Panc1 (cell line): ENCODE measurements around the gene ERC2. TPM values are rescaled to one million over a fixed set of nuclear protein-coding genes. Genes with fewer than 3 reads are reported as not detected.

Experiments used
- ATAC-seq: fragments of 200-7000 bp; cut with Tn5 transposase; 2 replicates; pipeline ENCODE4 v1.9.1; 2020; ENCODE audit warnings: mild to moderate bottlenecking, moderate library complexity
- BruUV-seq: library from RNA; stranded (reverse); fragments of 400-500 nt; replicated peaks from 2 replicates; lab custom pipeline; 2021; lab: Mats Ljungman, UMichigan
- CTCF ChIA-PET: fragments of 300-600 bp; sonication (Branson Sonifier 250); formaldehyde crosslinking; loops from one replicate; lab custom pipeline; 2022; ENCODE audit warnings: antibody characterized with exemption; lab: Charles Lee
- POLR2A ChIA-PET: fragments of 300-600 bp; sonication (Branson Sonifier 250); formaldehyde crosslinking; loops from one replicate; lab custom pipeline; 2022; ENCODE audit warnings: antibody characterized with exemption; lab: Charles Lee
- DNase-seq: peaks from one replicate; pipeline ENCODE4 v3.0.0-alpha.2; 2010; ENCODE audit warnings: low read depth, low spot score
- H3K27ac ChIP-seq: 2 replicates; pipeline ENCODE4 v1.5.1; 2011; ENCODE audit warnings: mild to moderate bottlenecking, low read length, inconsistent platforms
- H3K27me3 ChIP-seq: fragments of 200-500 bp; sonication (Bioruptor generic); 2 replicates; pipeline ENCODE4 v1.6.0; 2014; ENCODE audit warnings: low read length, inconsistent platforms; ENCODE audit not compliant: control insufficient read depth, insufficient read depth
- H3K36me3 ChIP-seq: fragments of 200-500 bp; sonication (Bioruptor generic); 2 replicates; pipeline ENCODE4 v1.5.1; 2014; ENCODE audit warnings: inconsistent platforms, mild to moderate bottlenecking, low read length, moderate library complexity; ENCODE audit not compliant: control insufficient read depth, insufficient read depth
- H3K4me1 ChIP-seq: 2 replicates; pipeline ENCODE4 v1.5.1; 2011; ENCODE audit warnings: inconsistent platforms, mild to moderate bottlenecking, low read length, moderate library complexity; ENCODE audit not compliant: control insufficient read depth, insufficient read depth
- H3K4me3 ChIP-seq, 2 experiments: 2 replicates each; pipeline ENCODE4 v1.5.1; 2011 to 2012; ENCODE audit warnings: low read depth in 2 of 2, low read length in 2 of 2, mild to moderate bottlenecking in 2 of 2, inconsistent platforms in 1 of 2, moderate library complexity in 1 of 2
- H3K9me3 ChIP-seq: fragments of 200-500 bp; sonication (Bioruptor generic); 2 replicates; pipeline ENCODE4 v1.5.1; 2014; ENCODE audit warnings: low read depth, mild to moderate bottlenecking, inconsistent platforms, low read length, moderate library complexity; ENCODE audit not compliant: control insufficient read depth, insufficient read depth
- CTCF ChIP-seq: fragments of 450-650 bp; IDR thresholded peaks from 2 replicates; pipeline ENCODE4 v1.5.1; 2017; ENCODE audit warnings: mild to moderate bottlenecking
- POLR2AphosphoS5 ChIP-seq: IDR thresholded peaks from 2 replicates; pipeline ENCODE4 v1.6.1; 2012; ENCODE audit warnings: mild to moderate bottlenecking, low read depth, low read length, moderate library complexity
- SIN3A ChIP-seq: IDR thresholded peaks from 2 replicates; pipeline ENCODE4 v1.6.1; 2012; ENCODE audit warnings: low read depth, mild to moderate bottlenecking, low read length, moderate library complexity, borderline replicate concordance; ENCODE audit not compliant: insufficient read depth
- TCF7L2 ChIP-seq: IDR thresholded peaks from 2 replicates; pipeline ENCODE4 v1.6.1; 2011; ENCODE audit warnings: mild to moderate bottlenecking, low read depth, low read length, inconsistent platforms
- in situ Hi-C: cut with HindIII; loops from 2 replicates; pipeline ENCODE4 v1.10.0; 2016; ENCODE audit warnings: low sequenced_read_pairs, low pct_unique_long_range_greater_than_20kb
- intact Hi-C: fragments of 100-400 bp; cut with micrococcal nuclease; formaldehyde crosslinking; loops from one replicate; pipeline ENCODE4 v1.10.0; 2022; ENCODE audit not compliant: unreplicated experiment
- total RNA-seq: library from RNA; stranded (reverse); gene quantifications from one replicate; pipeline ENCODE4 v1.2.1, GENCODE V29; 2021; ENCODE audit not compliant: unreplicated experiment
- TF ChIP-seq, protein P1 (sequence below), 2 experiments: IDR thresholded peaks; 2 replicates each; pipeline ENCODE4 v1.6.1; 2011 to 2012; ENCODE audit warnings: low read depth in 2 of 2, control low read depth in 1 of 2, low read length in 1 of 2, mild to moderate bottlenecking in 1 of 2, moderate library complexity in 1 of 2; ENCODE audit not compliant: insufficient read depth in 1 of 2

Gene ERC2
- total RNA-seq, 1 experiment from 2014 or later = 0.33 TPM

- Histone ChIP-seq H3K27ac (no peak overlapping the region), H3K4me3 (no peak overlapping the region), H3K4me1 (no peaks in the 10 kb centered on the region), H3K27me3 (no peaks in the 10 kb centered on the region; the same call in 1 of the 2 replicates), H3K36me3 (no peaks in the 10 kb centered on the region), H3K9me3 (no peaks in the 10 kb centered on the region)
- ChIA-PET CTCF (no interaction called here), POLR2A (no interaction called here)
- intact Hi-C loops = no loop called here
- in situ Hi-C loops = no loop called here
- BruUV-seq = no TSS peak
- no peak for DNase-seq
- ATAC-seq = no peak
- no peak for TF ChIP-seq TCF7L2
- TF ChIP-seq CTCF = no peak
- TF ChIP-seq, protein P1, sequence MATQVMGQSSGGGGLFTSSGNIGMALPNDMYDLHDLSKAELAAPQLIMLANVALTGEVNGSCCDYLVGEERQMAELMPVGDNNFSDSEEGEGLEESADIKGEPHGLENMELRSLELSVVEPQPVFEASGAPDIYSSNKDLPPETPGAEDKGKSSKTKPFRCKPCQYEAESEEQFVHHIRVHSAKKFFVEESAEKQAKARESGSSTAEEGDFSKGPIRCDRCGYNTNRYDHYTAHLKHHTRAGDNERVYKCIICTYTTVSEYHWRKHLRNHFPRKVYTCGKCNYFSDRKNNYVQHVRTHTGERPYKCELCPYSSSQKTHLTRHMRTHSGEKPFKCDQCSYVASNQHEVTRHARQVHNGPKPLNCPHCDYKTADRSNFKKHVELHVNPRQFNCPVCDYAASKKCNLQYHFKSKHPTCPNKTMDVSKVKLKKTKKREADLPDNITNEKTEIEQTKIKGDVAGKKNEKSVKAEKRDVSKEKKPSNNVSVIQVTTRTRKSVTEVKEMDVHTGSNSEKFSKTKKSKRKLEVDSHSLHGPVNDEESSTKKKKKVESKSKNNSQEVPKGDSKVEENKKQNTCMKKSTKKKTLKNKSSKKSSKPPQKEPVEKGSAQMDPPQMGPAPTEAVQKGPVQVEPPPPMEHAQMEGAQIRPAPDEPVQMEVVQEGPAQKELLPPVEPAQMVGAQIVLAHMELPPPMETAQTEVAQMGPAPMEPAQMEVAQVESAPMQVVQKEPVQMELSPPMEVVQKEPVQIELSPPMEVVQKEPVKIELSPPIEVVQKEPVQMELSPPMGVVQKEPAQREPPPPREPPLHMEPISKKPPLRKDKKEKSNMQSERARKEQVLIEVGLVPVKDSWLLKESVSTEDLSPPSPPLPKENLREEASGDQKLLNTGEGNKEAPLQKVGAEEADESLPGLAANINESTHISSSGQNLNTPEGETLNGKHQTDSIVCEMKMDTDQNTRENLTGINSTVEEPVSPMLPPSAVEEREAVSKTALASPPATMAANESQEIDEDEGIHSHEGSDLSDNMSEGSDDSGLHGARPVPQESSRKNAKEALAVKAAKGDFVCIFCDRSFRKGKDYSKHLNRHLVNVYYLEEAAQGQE (IDR thresholded peaks at IDR 0.05; ENCODE audit: insufficient read depth in 1 of 2, low read depth in 2 of 2, low read length in 1 of 2) = no peak
- TF ChIP-seq SIN3A = no peak
- no peak for TF ChIP-seq POLR2AphosphoS5
These were observed 817.3 kb downstream of the ERC2 start for GRCh38 chr3:55651011-55651410.

DNA sequence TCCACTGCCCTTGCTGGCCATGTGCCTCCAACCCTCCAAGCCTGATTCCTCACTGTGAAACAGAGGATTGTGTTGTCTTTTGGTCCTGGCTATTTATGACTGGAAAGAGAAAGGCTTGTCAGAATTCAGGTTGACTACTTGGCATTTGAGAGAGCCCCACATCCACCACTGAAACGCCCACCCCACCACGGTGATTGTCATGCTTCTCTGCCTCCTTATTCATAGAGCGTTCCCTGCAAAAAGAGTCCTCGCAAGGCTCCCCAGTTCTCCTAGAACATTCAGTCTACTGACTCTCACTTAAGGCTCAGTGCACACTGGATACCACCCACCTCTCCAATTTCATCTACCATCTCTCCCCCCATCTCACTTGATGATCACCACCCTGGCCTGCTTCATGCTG, 818.3 kb downstream of the ERC2 start:
- ATAC-seq = no peak
- CTCF ChIA-PET = no interaction called here
- H3K27ac ChIP-seq = no peak overlapping the region
- POLR2A ChIA-PET = no interaction called here
- no peak for TF ChIP-seq SIN3A
- TF ChIP-seq TCF7L2 = no peak
- no peak for TF ChIP-seq POLR2AphosphoS5
- TF ChIP-seq, protein P1 (IDR thresholded peaks at IDR 0.05; ENCODE audit: insufficient read depth in 1 of 2, low read depth in 2 of 2, low read length in 1 of 2) = no peak
- no peak for TF ChIP-seq CTCF
- H3K9me3 ChIP-seq = no peaks in the 10 kb centered on the region
- no peak overlapping the region for H3K4me3 ChIP-seq
- H3K4me1 ChIP-seq = no peaks in the 10 kb centered on the region
- intact Hi-C loops = no loop called here
- no peaks in the 10 kb centered on the region for H3K36me3 ChIP-seq
- no peak for DNase-seq
- no peaks in the 10 kb centered on the region; the same call in 1 of the 2 replicates for H3K27me3 ChIP-seq
- no TSS peak for BruUV-seq
- in situ Hi-C loops = no loop called here
